H1 (cell line): Measurements from ENCODE around the gene FAM170B. TPM values are rescaled to one million over a fixed set of nuclear protein-coding genes. Genes with fewer than 3 reads are reported as not detected.

Experiments used
- CTCF ChIA-PET: fragments of 300-600 bp; sonication (Branson Sonifier 250); formaldehyde crosslinking; loops from one replicate; lab custom pipeline; 2021; ENCODE audit not compliant: partially characterized antibody; lab: Charles Lee
- POLR2A ChIA-PET: fragments of 300-600 bp; sonication (Branson Sonifier 250); formaldehyde crosslinking; loops from one replicate; lab custom pipeline; 2021; ENCODE audit warnings: inconsistent platforms; ENCODE audit not compliant: partially characterized antibody; lab: Charles Lee
- DNase-seq, 2 experiments: peaks; one replicate each; pipeline versions ENCODE4 v3.0.0 to v3.0.0-alpha.2; 2010 to 2022; ENCODE audit warnings: low spot score in 2 of 2, low read depth in 1 of 2, mixed read lengths in 1 of 2
- FAIRE-seq: peaks from 2 replicates; lab custom pipeline; 2011; peaks lifted over from hg19 to GRCh38; lab: Jason Lieb, UNC
- H2AFZ ChIP-seq: 2 replicates; pipeline ENCODE4 v1.8.1; 2012; ENCODE audit warnings: low read length, inconsistent platforms
- H2AK5ac ChIP-seq: 2 replicates; pipeline ENCODE4 v1.6.1; 2013; ENCODE audit warnings: low read depth, low read length
- H2BK120ac ChIP-seq: replicated peaks from 2 replicates; pipeline ENCODE3; 2013; ENCODE audit warnings: low read depth, low read length, inconsistent platforms
- H2BK12ac ChIP-seq: 2 replicates; pipeline ENCODE4 v1.6.1; 2013; ENCODE audit warnings: low read depth, low read length
- H2BK15ac ChIP-seq: 2 replicates; pipeline ENCODE4 v1.6.1; 2013; ENCODE audit warnings: low read length
- H2BK20ac ChIP-seq: 2 replicates; pipeline ENCODE4 v1.6.1; 2013; ENCODE audit warnings: low read length
- H2BK5ac ChIP-seq: 2 replicates; pipeline ENCODE4 v1.6.1; 2013; ENCODE audit warnings: low read depth, low read length
- H3K14ac ChIP-seq: 2 replicates; pipeline ENCODE4 v1.6.1; 2013; ENCODE audit warnings: inconsistent platforms; ENCODE audit not compliant: insufficient read length
- H3K18ac ChIP-seq: 2 replicates; pipeline ENCODE4 v1.6.1; 2013; ENCODE audit warnings: low read length; ENCODE audit errors: extremely low read depth
- H3K23ac ChIP-seq: 2 replicates; pipeline ENCODE4 v1.6.1; 2013; ENCODE audit warnings: inconsistent platforms; ENCODE audit not compliant: insufficient read length
- H3K23me2 ChIP-seq: 2 replicates; pipeline ENCODE4 v1.6.1; 2013; ENCODE audit warnings: low read depth, low read length
- H3K27ac ChIP-seq: 2 replicates; pipeline ENCODE4 v1.6.1; 2011; ENCODE audit warnings: low read depth, low read length, inconsistent platforms
- H3K27me3 ChIP-seq, 4 experiments: replicated peaks in 1 of 4; 1 replicate in 1 of 4; 2 replicates in 3 of 4; pipeline versions ENCODE4 v1.6.1 to v1.8.1; 2011 to 2013; ENCODE audit warnings: low read length in 3 of 4, mild to moderate bottlenecking in 3 of 4, inconsistent platforms in 2 of 4, mixed read lengths in 2 of 4, moderate library complexity in 1 of 4; ENCODE audit not compliant: control insufficient read depth in 3 of 4, insufficient read depth in 3 of 4; ENCODE audit errors: extremely low read depth in 1 of 4
- H3K36me3 ChIP-seq, 4 experiments: 2 replicates each; pipeline versions ENCODE4 v1.6.1 to v1.8.1; 2011 to 2013; ENCODE audit warnings: mild to moderate bottlenecking in 4 of 4, low read length in 3 of 4, moderate library complexity in 2 of 4, control low read depth in 1 of 4, inconsistent platforms in 1 of 4; ENCODE audit not compliant: insufficient read depth in 4 of 4, control insufficient read depth in 2 of 4
- H3K4ac ChIP-seq: replicated peaks from 2 replicates; pipeline ENCODE3; 2013; ENCODE audit warnings: low read length, low read depth, mixed read lengths, inconsistent platforms; ENCODE audit not compliant: insufficient read length
- H3K4me1 ChIP-seq, 4 experiments: replicated peaks in 1 of 4; 1 replicate in 1 of 4; 2 replicates in 3 of 4; pipeline versions ENCODE4 v1.6.1 to v1.8.1; 2011 to 2013; ENCODE audit warnings: low read length in 3 of 4, inconsistent platforms in 2 of 4, mixed read lengths in 1 of 4; ENCODE audit not compliant: insufficient read depth in 4 of 4, control insufficient read depth in 3 of 4
- H3K4me2 ChIP-seq, 2 experiments: 2 replicates each; pipeline versions ENCODE4 v1.6.1 to v1.8.1; 2011 to 2013; ENCODE audit warnings: low read depth in 2 of 2, low read length in 2 of 2, control low read depth in 1 of 2, inconsistent platforms in 1 of 2, mild to moderate bottlenecking in 1 of 2; ENCODE audit not compliant: insufficient read depth in 1 of 2
- H3K4me3 ChIP-seq, 4 experiments: fragments of 200-600, 300-600 bp in 1 of 4; sonication (generic), shearing (Covaris generic), sonication (Bioruptor Twin) in 1 of 4; 2 replicates each; pipeline versions ENCODE4 v1.5.1 to v1.8.1; 2011 to 2016; ENCODE audit warnings: low read length in 4 of 4, low read depth in 3 of 4, control low read depth in 2 of 4, inconsistent platforms in 2 of 4, mild to moderate bottlenecking in 2 of 4, mixed read lengths in 1 of 4, moderate library complexity in 1 of 4; ENCODE audit not compliant: insufficient read depth in 2 of 4; ENCODE audit errors: extremely low read depth in 1 of 4
- H3K56ac ChIP-seq: replicated peaks from 2 replicates; pipeline ENCODE3; 2013; ENCODE audit warnings: low read depth, mild to moderate bottlenecking, mixed read lengths, low read length, inconsistent platforms; ENCODE audit not compliant: insufficient read length
- H3K79me1 ChIP-seq: 2 replicates; pipeline ENCODE4 v1.6.1; 2013; ENCODE audit warnings: low read depth, low read length, control low read depth
- H3K79me2 ChIP-seq, 2 experiments: 2 replicates each; pipeline versions ENCODE4 v1.6.1 to v1.8.1; 2012 to 2013; ENCODE audit warnings: low read length in 2 of 2, mild to moderate bottlenecking in 2 of 2, inconsistent platforms in 1 of 2; ENCODE audit not compliant: insufficient read depth in 2 of 2, control insufficient read depth in 1 of 2
- H3K9ac ChIP-seq, 4 experiments: replicated peaks in 1 of 4; 1 replicate in 1 of 4; 2 replicates in 3 of 4; pipeline versions ENCODE4 v1.6.1 to v1.8.1; 2011 to 2013; ENCODE audit warnings: low read depth in 3 of 4, low read length in 3 of 4, control low read depth in 2 of 4, mild to moderate bottlenecking in 2 of 4, moderate library complexity in 2 of 4, inconsistent platforms in 1 of 4; ENCODE audit errors: extremely low read depth in 1 of 4
- H3K9me3 ChIP-seq, 2 experiments: 2 replicates each; pipeline versions ENCODE4 v1.6.1 to v1.8.1; 2012 to 2013; ENCODE audit warnings: mild to moderate bottlenecking in 2 of 2, moderate library complexity in 2 of 2, control low read depth in 1 of 2, inconsistent platforms in 1 of 2, low read depth in 1 of 2, low read length in 1 of 2, mixed read lengths in 1 of 2; ENCODE audit not compliant: insufficient read depth in 2 of 2
- H4K20me1 ChIP-seq, 2 experiments: replicated peaks in 1 of 2; 2 replicates each; pipeline versions ENCODE3 to v1.8.1; 2011 to 2013; ENCODE audit warnings: inconsistent platforms in 2 of 2, low read length in 2 of 2, mild to moderate bottlenecking in 1 of 2; ENCODE audit not compliant: insufficient read depth in 2 of 2, control insufficient read depth in 1 of 2
- H4K5ac ChIP-seq: 2 replicates; pipeline ENCODE4 v1.6.1; 2013; ENCODE audit warnings: low read length, low read depth, mixed read lengths, inconsistent platforms; ENCODE audit not compliant: insufficient read length
- H4K8ac ChIP-seq: 2 replicates; pipeline ENCODE4 v1.8.0; 2013; ENCODE audit warnings: mild to moderate bottlenecking, moderate library complexity, low read length, inconsistent platforms; ENCODE audit not compliant: insufficient read depth; ENCODE audit errors: extremely low read depth
- H4K91ac ChIP-seq: replicated peaks from 2 replicates; pipeline ENCODE3; 2013; ENCODE audit warnings: low read length, mixed read lengths, inconsistent platforms; ENCODE audit not compliant: insufficient read length
- JUND ChIP-seq: IDR thresholded peaks from 2 replicates; pipeline ENCODE4 v1.6.1; 2011; ENCODE audit warnings: mild to moderate bottlenecking, improper control_type of control experiment, low read length
- SIRT6 ChIP-seq: IDR thresholded peaks from one replicate; pipeline ENCODE4 v1.7.1; 2012; ENCODE audit warnings: low read length, inconsistent platforms
- SP2 ChIP-seq: IDR thresholded peaks from 2 replicates; pipeline ENCODE4 v1.6.1; 2012; ENCODE audit warnings: mild to moderate bottlenecking, low read length, inconsistent platforms
- SP4 ChIP-seq: IDR thresholded peaks from 2 replicates; pipeline ENCODE4 v1.6.1; 2012; ENCODE audit warnings: low read length, inconsistent platforms
- WGBS, 2 experiments: shearing (Covaris generic) in 1 of 2; methylation state at CpG; one replicate each; pipeline versions ENCODE4 v1.1.6 to v1.1.7; 2013 to 2015; ENCODE audit warnings: low lambda C conversion rate in 2 of 2, mixed read lengths in 2 of 2, inconsistent platforms in 1 of 2, low coverage in 1 of 2, missing lambda C conversion rate in 1 of 2; ENCODE audit not compliant: insufficient replicate concordance in 2 of 2, insufficient coverage in 1 of 2, insufficient read length in 1 of 2; ENCODE audit errors: extremely low coverage in 1 of 2, missing lambda C conversion rate in 1 of 2; 5-methylcytosine and 5-hydroxymethylcytosine counted together
- polyA plus RNA-seq, 7 experiments: library from polyadenylated mRNA; depleted of rRNA in 3 of 7; stranded (reverse) in 5 of 7; unstranded in 2 of 7; fragments of >200 nt in 5 of 7; fragments of 200-250 nt in 2 of 7; gene quantifications; 1 replicate in 5 of 7; 2 replicates in 1 of 7; 4 replicates in 1 of 7; pipeline versions ENCODE4 v1.2.1 to v1.2.3, GENCODE V29; 2011 to 2013; ENCODE audit warnings: missing spikeins in 2 of 7, mixed read lengths in 2 of 7
- total RNA-seq: library from RNA; stranded (reverse); fragmentation: NEBNext Ultra II Directional; extraction: Animal tissue kit (Norgen Biotek cat#: 25700); gene quantifications from 2 replicates; pipeline ENCODE4 v1.2.1, GENCODE V29; 2021

FAM170B gene
- total and polyA plus RNA-seq, 2 of the 8 experiments (the other 6 are each of a cell fraction or from before 2014, with no cell fraction given): not detected

- CTCF ChIA-PET: interaction anchor here (0.7 to 1.6 kb wide), 3 partner anchors 52 to 134 kb away, joined by 3 read pairs; no protein-coding TSS in a partner anchor
- Histone ChIP-seq H4K20me1 (no peaks in the 10 kb centered on the region), H2AK5ac (no peak overlapping the region), H3K36me3 (no peaks in the 10 kb centered on the region), H2BK120ac (no peak overlapping the region), H3K14ac (no peak overlapping the region), H3K9me3 (no peaks in the 10 kb centered on the region), H3K4me1 (no peaks in the 10 kb centered on the region), H3K79me1 (no peaks in the 10 kb centered on the region), H2AFZ (no peak overlapping the region), H3K4me3 (no peak overlapping the region), H3K79me2 (no peaks in the 10 kb centered on the region), H3K9ac (no peak overlapping the region), H3K23me2 (no peaks in the 10 kb centered on the region; the same call in 1 of the 2 replicates), H2BK15ac (no peak overlapping the region), H3K27me3 (peaks cover 0 to 8% (median 3%) of the 10 kb centered on the region in 4 experiments; a peak in 4 of 7 replicates), H2BK12ac (no peak overlapping the region), H3K56ac (no peak overlapping the region), H4K91ac (no peak overlapping the region), H3K18ac (no peak overlapping the region), H3K27ac (no peak overlapping the region), H3K4me2 (no peak overlapping the region), H2BK20ac (no peak overlapping the region), H2BK5ac (no peak overlapping the region), H4K8ac (no peak overlapping the region), H4K5ac (no peak overlapping the region), H3K23ac (no peak overlapping the region), H3K4ac (no peak overlapping the region)
- no peak for TF ChIP-seq SP2
- no peak for TF ChIP-seq SIRT6
- no peak for TF ChIP-seq JUND
- no peak for TF ChIP-seq SP4
- no peak for FAIRE-seq
- DNase-seq: no peak
- POLR2A ChIA-PET: no interaction called here
- WGBS, 2 experiments: 94% methylated on average over 8 of the region's 9 CpGs; no CpG with 5 or more reads in 1 of the 2 experiments
These were observed 24.0 kb downstream of the FAM170B start for GRCh38 chr10:49109669-49110340.
